ENCODE results near the gene IGSF8. TPM values are rescaled to one million over a fixed set of nuclear protein-coding genes. Genes with fewer than 3 reads are reported as not detected.

The IGSF8 gene, protein sequence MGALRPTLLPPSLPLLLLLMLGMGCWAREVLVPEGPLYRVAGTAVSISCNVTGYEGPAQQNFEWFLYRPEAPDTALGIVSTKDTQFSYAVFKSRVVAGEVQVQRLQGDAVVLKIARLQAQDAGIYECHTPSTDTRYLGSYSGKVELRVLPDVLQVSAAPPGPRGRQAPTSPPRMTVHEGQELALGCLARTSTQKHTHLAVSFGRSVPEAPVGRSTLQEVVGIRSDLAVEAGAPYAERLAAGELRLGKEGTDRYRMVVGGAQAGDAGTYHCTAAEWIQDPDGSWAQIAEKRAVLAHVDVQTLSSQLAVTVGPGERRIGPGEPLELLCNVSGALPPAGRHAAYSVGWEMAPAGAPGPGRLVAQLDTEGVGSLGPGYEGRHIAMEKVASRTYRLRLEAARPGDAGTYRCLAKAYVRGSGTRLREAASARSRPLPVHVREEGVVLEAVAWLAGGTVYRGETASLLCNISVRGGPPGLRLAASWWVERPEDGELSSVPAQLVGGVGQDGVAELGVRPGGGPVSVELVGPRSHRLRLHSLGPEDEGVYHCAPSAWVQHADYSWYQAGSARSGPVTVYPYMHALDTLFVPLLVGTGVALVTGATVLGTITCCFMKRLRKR
- polyA plus RNA-seq = 10 to 100 TPM; 29.1 to 57.4 (median 40.5) TPM

DNA sequence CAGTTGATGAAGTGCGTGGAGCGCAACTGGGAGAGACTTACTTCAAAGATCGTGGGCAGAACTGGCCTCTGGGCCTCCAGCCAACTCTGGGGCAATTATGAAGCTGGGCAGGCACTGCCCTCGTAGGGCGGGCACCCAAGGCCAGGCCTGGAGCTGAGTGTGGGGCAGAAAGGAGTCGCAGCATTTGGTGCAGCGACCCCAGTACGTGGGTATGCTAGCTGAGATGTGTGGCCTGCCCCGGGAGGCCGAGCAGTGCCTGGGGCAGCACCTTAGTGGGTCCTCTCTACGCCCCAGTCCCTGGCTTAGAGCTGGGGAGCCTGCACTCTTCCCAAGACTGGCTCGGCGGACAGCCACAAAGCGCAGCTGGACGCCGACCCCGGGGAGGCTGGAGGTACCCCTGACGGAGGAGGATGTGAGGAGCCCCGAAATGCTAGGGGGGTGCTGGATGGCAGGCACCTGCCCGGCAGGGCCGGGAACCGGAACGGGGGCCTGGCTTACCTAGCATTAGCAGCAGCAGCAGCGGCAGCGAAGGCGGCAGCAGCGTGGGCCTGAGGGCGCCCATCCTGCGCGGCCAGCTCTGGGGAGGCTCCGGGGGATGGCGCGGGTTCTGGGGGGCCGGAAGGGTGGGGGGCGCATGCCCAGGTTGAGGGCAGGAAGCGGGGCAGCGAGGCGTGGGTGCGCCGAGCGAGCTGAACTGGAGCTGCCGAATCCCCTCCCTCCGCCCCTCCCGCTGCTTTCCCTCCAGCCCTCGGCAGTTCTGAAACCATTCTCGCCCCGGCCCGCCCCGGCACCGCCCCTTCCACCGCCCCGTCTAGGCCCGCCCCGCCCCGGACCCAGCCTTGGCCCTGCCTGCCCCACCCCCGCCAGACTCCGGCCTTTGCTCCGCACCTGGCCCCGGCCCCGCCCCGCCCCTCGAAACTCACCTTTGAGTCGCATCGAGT lies at the start of gene IGSF8:
IGSF8 (minus strand) TSS at position 709 of the 941 bp plus-strand sequence; CDS start at position 562, 147 bp downstream.
- DNase-seq = peak; percentile 84 to 89 (median 89)
- no peaks in the 10 kb centered on the region for H3K9me3 Mint-ChIP-seq
- H3K36me3 Mint-ChIP-seq = peaks cover 0 to 5% (median 4%) of the 10 kb centered on the region in 3 donors
- peak within 1 kb of the TSS; percentile 77 to 92 (median 88) for H3K27ac Mint-ChIP-seq
- H3K4me1 Mint-ChIP-seq = peaks cover 45 to 47% of the 10 kb centered on the region in 2 donors
- H3K27me3 Mint-ChIP-seq (ENCODE audit: low read depth in 3 of 3) = peaks cover 5 to 16% (median 10%) of the 10 kb centered on the region in 3 donors
- peak within 1 kb of the TSS; percentile 85 to 92 (median 89) for H3K4me3 Mint-ChIP-seq

DNA sequence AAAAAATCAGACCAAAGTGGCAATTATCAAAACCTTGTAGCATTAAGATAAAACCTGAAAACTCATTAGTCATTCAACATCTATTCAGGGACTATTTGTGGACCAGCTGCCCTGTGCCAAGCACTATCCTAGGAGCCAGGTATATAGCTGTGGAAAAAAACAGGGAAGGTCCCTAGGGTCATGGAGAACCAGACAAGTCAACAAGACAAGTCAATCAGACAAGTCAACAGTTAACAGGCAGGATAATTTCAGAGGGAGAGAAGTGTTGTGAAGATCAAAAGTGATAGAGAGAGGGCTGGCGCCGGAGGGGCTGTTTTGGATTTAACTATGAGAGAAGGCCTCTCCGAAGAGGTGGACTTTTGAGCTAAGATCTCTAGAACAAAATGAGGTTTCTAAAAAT lies 49.7 kb upstream of the IGSF8 start:
- DNase-seq = no peak
- Mint-ChIP-seq H3K4me1 (no peaks in the 10 kb centered on the region), H3K27me3 (ENCODE audit: low read depth in 3 of 3) (peaks cover 1 to 13% (median 5%) of the 10 kb centered on the region in 3 donors), H3K9me3 (no peaks in the 10 kb centered on the region), H3K27ac (no peak overlapping the region), H3K4me3 (no peak overlapping the region), H3K36me3 (no peaks in the 10 kb centered on the region)

DNA sequence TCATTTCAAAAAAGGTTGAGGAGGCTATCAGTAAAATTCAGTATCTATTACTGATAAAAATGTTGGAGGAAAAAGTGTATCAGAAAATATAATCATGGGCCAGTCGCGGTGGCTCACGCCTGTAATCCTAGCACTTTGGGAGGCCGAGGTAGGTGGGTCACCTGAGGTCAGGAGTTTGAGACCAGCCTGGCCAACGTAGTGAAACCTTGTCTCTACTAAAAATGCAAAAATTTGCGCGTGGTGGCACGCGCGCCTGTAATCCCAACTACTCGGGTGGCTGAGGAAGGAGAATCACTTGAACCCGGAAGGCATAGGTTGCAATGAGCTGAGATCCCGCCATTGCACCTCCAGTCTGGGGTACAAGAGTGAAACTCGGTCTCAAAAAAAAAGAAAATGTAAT lies 47.7 kb upstream of the IGSF8 start:
- Mint-ChIP-seq H3K27me3 (ENCODE audit: low read depth in 3 of 3) (peaks cover 4 to 6% (median 5%) of the 10 kb centered on the region in 3 donors), H3K9me3 (no peaks in the 10 kb centered on the region), H3K4me3 (no peak overlapping the region), H3K36me3 (no peaks in the 10 kb centered on the region), H3K4me1 (no peaks in the 10 kb centered on the region), H3K27ac (no peak overlapping the region)
- DNase-seq = no peak

DNA sequence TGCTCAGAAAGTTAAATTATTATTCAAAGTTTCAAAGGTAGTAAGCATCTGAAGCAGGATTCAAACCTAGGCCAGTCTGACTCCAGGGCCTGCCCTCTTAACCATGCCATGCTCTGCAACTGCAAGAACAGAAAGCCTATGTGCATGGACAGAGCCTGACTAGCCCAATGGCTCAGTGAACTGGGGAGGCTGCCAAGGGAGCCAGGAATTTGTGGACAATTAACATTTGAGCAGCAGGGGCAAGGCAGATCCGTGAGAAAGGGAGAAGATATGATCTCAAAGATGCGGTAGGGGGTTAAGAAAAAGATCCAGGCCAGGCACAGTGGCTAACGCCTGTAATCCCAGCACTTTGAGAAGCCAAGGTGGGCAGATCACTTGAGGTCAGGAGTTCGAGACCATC lies 46.5 kb upstream of the IGSF8 start:
- Mint-ChIP-seq H3K27me3 (ENCODE audit: low read depth in 3 of 3) (peaks cover 4 to 6% (median 5%) of the 10 kb centered on the region in 3 donors), H3K4me1 (no peaks in the 10 kb centered on the region), H3K36me3 (no peaks in the 10 kb centered on the region), H3K27ac (no peak overlapping the region), H3K4me3 (no peak overlapping the region), H3K9me3 (no peaks in the 10 kb centered on the region)
- no peak for DNase-seq

DNA sequence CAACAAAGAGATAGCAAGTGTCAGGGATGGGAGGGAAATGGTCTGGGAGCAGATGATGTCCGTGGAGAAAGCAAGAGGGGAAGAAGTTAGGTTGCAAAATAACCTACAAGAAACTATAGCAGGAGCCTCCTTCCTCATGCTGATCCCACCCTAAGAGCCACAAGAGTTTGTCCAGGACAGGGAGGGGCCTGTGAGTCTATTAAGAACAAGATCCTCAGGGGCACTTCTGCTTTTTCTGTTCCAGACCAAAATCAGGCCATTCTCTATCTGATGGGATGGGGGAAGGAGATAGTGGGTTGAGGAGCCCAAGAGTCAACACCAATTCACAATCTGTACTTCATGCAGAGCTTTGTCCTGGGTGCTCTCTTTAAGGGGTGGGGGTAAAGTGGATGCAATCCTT lies 45.3 kb upstream of the IGSF8 start:
- no peaks in the 10 kb centered on the region for H3K9me3 Mint-ChIP-seq
- no peaks in the 10 kb centered on the region for H3K36me3 Mint-ChIP-seq
- H3K27me3 Mint-ChIP-seq (ENCODE audit: low read depth in 3 of 3) = peaks cover 4 to 6% (median 5%) of the 10 kb centered on the region in 3 donors
- no peak overlapping the region for H3K27ac Mint-ChIP-seq
- no peak overlapping the region for H3K4me3 Mint-ChIP-seq
- H3K4me1 Mint-ChIP-seq = no peaks in the 10 kb centered on the region
- no peak for DNase-seq

DNA sequence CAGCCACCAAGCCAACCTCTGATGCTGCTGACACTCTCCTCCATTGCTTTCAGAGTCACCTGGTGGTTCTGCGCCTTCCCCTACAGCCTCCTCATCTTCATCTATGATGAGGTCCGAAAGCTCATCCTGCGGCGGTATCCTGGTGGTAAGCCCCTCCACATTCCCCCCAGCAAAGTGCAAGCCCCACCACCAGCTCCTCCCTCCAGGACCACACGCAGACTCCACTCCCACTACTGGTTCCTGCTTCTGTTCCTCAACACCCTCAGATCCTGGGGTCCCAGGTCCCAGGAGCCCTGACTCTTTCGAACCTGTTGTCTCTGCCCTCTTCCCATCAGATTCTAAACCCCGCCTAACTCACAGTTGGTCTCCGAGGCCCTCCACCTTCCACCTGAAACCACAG lies 41.4 kb upstream of the IGSF8 start:
- Mint-ChIP-seq H3K4me3 (no peak overlapping the region), H3K36me3 (no peaks in the 10 kb centered on the region), H3K4me1 (no peaks in the 10 kb centered on the region), H3K27ac (no peak overlapping the region), H3K27me3 (ENCODE audit: low read depth in 3 of 3) (peaks cover 3 to 5% (median 3%) of the 10 kb centered on the region in 3 donors), H3K9me3 (no peaks in the 10 kb centered on the region)
- no peak for DNase-seq

DNA sequence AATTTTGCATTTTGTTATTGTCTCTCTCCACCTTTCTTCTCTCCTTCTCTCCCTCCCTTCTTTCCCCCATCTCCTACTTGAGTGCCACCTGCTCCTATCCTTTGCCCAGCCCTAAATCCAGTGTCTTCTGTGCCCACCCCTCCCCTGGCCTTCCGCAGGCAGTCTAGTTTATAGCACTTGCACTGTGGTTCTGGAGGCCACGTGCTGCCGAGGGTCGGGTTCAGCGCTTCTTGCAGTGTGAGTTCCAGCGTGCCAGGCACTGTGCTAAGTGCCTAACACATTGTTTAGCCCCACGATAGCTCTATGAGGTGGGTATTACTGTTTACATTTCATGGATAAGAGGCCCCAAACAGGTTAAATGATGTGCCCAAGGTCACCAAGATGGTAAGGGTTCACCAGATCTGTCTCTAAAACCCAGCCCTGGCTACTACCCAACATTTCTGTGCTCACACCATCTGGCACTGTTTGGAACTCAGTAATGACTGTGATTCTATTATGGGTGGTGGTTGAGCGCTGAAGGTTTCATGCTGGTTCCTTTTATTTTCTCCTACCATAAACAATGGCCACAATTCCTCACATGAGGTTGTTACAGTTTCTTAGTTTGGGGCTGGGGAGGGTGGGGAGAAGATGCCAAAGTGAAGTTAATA lies 38.9 kb upstream of the IGSF8 start:
- Mint-ChIP-seq H3K4me3 (no peak overlapping the region), H3K27me3 (ENCODE audit: low read depth in 3 of 3) (peaks cover 0 to 7% (median 3%) of the 10 kb centered on the region in 3 donors), H3K9me3 (no peaks in the 10 kb centered on the region), H3K36me3 (no peaks in the 10 kb centered on the region), H3K27ac (no peak overlapping the region), H3K4me1 (no peaks in the 10 kb centered on the region)
- no peak for DNase-seq

DNA sequence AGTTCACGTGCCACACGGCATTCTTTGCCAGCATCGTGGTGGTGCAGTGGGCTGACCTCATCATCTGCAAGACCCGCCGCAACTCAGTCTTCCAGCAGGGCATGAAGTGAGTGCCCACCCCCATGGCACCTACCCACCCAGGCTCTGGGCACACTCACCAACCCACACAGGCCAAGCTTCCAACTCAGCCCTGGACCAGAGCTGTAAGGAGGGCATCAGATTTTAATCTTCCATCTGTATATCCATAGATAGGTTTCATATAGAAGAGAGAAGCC lies 38.4 kb upstream of the IGSF8 start:
- DNase-seq = no peak
- Mint-ChIP-seq H3K27me3 (ENCODE audit: low read depth in 3 of 3) (peaks cover 0 to 8% (median 3%) of the 10 kb centered on the region in 3 donors), H3K36me3 (no peaks in the 10 kb centered on the region), H3K4me1 (no peaks in the 10 kb centered on the region), H3K27ac (no peak overlapping the region), H3K9me3 (no peaks in the 10 kb centered on the region), H3K4me3 (no peak overlapping the region)

DNA sequence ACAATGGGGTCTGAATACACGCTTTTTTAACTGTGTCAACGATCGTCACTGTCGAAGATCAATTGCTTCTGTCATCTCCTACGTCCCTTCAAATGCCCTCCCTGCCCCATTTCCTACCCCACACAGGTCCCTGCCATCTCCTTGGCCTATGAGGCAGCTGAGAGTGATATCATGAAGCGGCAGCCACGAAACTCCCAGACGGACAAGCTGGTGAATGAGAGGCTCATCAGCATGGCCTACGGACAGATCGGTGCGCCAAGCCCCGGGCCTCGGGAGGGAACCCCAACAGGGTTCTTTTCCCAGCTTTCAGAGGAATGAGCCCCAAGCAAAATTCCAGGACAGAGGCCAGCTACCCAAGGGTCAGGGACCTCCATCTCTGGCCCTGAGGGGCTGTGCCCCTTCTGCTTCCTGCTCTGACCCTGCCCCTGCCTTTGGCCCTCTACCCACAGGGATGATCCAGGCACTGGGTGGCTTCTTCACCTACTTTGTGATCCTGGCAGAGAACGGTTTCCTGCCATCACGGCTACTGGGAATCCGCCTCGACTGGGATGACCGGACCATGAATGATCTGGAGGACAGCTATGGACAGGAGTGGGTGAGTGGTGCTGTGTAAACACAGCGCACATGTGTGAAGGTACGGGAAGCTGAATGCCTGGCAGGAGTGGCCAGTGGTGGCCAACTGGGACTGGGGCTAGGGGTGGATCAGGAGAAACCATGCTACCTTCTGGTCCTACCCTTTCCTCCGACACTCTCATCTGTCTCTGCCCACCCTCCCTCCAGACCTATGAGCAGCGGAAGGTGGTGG lies 37.9 kb upstream of the IGSF8 start:
- DNase-seq = no peak
- H3K4me3 Mint-ChIP-seq = no peak overlapping the region
- no peaks in the 10 kb centered on the region for H3K36me3 Mint-ChIP-seq
- no peaks in the 10 kb centered on the region for H3K4me1 Mint-ChIP-seq
- H3K27ac Mint-ChIP-seq = no peak overlapping the region
- peaks cover 0 to 8% (median 1%) of the 10 kb centered on the region in 3 donors for H3K27me3 Mint-ChIP-seq (ENCODE audit: low read depth in 3 of 3)
- no peaks in the 10 kb centered on the region for H3K9me3 Mint-ChIP-seq

DNA sequence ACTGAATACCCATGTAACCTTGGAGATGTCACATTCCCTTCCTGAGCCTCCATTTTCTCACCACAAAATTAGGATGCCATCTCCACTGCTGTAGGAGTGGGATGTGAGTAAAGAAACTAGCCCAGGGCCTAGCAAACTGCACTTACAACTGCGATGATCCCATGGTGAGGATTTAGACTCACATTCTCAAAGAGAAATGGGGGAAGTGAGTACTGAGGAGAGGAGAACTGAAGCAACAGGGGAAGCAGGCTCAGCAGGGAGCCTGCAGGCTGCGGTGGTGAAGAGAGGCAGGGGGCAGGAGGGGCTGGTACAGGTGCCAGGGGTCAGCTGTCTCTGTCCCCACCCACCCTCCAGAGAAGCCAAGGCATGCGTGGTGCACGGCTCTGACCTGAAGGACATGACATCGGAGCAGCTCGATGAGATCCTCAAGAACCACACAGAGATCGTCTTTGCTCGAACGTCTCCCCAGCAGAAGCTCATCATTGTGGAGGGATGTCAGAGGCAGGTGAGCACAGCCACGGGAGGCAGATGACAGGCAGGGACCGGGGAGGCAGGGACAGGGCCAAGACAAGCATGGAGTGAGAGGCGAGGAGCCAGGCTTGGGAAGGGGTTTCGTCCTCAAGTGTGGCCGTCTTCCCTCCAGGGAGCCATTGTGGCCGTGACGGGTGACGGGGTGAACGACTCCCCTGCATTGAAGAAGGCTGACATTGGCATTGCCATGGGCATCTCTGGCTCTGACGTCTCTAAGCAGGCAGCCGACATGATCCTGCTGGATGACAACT lies 36.6 kb upstream of the IGSF8 start:
- Mint-ChIP-seq H3K36me3 (no peaks in the 10 kb centered on the region), H3K9me3 (no peaks in the 10 kb centered on the region), H3K27me3 (ENCODE audit: low read depth in 3 of 3) (peaks cover 0 to 8% (median 3%) of the 10 kb centered on the region in 3 donors), H3K4me3 (no peak overlapping the region), H3K27ac (no peak overlapping the region), H3K4me1 (no peaks in the 10 kb centered on the region)
- DNase-seq = no peak

DNA sequence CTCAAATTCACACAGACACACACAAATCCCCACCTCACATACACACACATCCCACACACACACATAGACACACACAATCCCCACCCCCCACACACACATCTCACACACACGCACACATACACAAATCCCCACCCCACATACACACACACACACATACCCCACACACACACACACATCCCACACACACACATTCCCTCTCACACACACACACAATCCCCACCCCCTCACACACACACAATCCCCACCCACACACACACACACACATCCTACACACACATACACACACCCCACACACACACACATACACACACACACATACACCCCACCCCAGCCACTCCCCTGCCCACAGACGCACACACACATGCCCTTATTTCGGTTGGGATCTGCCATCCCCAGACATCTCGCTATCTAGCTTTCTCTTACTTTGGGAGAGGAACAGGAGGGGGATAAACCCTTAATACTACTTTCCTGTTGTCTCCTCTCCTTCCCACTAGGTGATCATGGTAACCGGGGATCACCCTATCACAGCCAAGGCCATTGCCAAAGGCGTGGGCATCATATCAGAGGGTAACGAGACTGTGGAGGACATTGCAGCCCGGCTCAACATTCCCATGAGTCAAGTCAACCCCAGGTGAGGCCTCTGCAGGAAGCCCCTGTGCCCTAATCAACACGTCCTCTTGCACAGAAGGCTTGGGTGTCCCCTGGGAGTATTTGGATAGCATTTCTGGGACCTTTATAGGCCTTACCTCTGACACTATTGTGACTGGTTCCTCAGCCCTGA lies 35.8 kb upstream of the IGSF8 start:
- Mint-ChIP-seq H3K27ac (no peak overlapping the region), H3K4me1 (no peaks in the 10 kb centered on the region), H3K4me3 (no peak overlapping the region), H3K27me3 (ENCODE audit: low read depth in 3 of 3) (peaks cover 0 to 8% (median 3%) of the 10 kb centered on the region in 3 donors), H3K36me3 (no peaks in the 10 kb centered on the region), H3K9me3 (no peaks in the 10 kb centered on the region)
- no peak for DNase-seq
